KOPT-K1 (cell line): ENCODE results near the gene PRSS8.

Source experiments
- H3K27ac ChIP-seq: fragments of 200-600 bp; sonication (generic); 2 replicates; pipeline ENCODE4 v1.5.1; 2016; ENCODE audit warnings: antibody characterized with exemption, mild to moderate bottlenecking, low read depth, low read length; ENCODE audit not compliant: poor library complexity, severe bottlenecking
- H3K36me3 ChIP-seq: fragments of 200-600 bp; sonication (generic); 2 replicates; pipeline ENCODE4 v1.5.1; 2017; ENCODE audit warnings: antibody characterized with exemption, mild to moderate bottlenecking, low read length, moderate library complexity; ENCODE audit not compliant: insufficient read depth
- H3K9me3 ChIP-seq: fragments of 200-600 bp; sonication (generic); 2 replicates; pipeline ENCODE4 v1.5.1; 2017; ENCODE audit warnings: antibody characterized with exemption, low read length, mild to moderate bottlenecking; ENCODE audit not compliant: insufficient read depth, poor library complexity, severe bottlenecking

PRSS8 gene

DNA sequence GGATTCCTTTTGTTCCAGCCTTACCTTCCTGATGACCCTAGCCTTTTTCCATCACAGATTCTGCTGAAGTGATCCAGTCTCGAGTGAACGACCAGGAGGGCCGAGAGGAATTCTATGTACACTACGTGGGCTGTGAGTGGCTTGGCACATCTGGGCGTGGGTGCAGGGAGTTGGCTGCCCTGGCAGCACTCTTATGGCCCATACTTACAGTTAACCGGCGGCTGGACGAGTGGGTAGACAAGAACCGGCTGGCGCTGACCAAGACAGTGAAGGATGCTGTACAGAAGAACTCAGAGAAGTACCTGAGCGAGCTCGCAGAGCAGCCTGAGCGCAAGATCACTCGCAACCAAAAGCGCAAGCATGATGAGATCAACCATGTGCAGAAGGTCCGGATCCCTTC is 15.4 kb downstream of the PRSS8 start:
- H3K27ac ChIP-seq, result no peak overlapping the region
- H3K36me3 ChIP-seq, result peaks cover 63% of the 10 kb centered on the region
- no peaks in the 10 kb centered on the region for H3K9me3 ChIP-seq

- H3K36me3 ChIP-seq, result peaks cover 53% of the 10 kb centered on the region
- H3K27ac ChIP-seq, result peak overlapping the region; percentile 85
- no peaks in the 10 kb centered on the region for H3K9me3 ChIP-seq
Measured at GRCh38 chr16:31118223-31119155, 17.0 kb downstream of the PRSS8 start.

GRCh38 chr16:31117384-31118222 is 17.9 kb downstream of the PRSS8 start, which contains the start of gene KAT8:
Gene KAT8, plus strand, starts transcription at chr16:31117664. Its CDS starts 18 bp downstream, at chr16:31117682.
- Histone ChIP-seq H3K36me3 (peaks cover 51% of the 10 kb centered on the region), H3K27ac (peak within 1 kb of the TSS; percentile 85), H3K9me3 (no peaks in the 10 kb centered on the region)

DNA sequence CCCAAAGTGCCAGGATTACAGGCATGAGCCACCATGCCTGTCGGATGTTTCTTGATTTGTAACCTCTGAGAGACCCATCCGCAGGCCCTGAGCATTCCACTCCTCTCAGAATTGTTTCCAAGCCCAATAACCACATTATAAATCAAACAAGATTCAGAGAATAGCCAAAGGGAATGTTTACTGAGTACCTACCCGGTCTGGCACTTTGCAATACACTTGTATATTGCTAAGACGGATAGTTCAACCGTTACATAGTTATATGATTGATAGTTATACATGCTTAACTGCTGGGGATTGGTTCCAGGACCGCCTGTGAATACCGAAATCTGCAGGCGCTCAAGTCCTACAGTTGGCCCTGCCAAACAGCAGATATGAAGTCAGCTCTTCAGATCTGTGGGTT is 21.1 kb downstream of the PRSS8 start:
- Histone ChIP-seq H3K27ac (no peak overlapping the region), H3K9me3 (no peaks in the 10 kb centered on the region), H3K36me3 (peaks cover 51% of the 10 kb centered on the region)

- H3K9me3 ChIP-seq, result no peaks in the 10 kb centered on the region
- H3K36me3 ChIP-seq, result peaks cover 41% of the 10 kb centered on the region
- H3K27ac ChIP-seq, result no peak overlapping the region
Measured at GRCh38 chr16:31113121-31114120, 22.1 kb downstream of the PRSS8 start.

DNA sequence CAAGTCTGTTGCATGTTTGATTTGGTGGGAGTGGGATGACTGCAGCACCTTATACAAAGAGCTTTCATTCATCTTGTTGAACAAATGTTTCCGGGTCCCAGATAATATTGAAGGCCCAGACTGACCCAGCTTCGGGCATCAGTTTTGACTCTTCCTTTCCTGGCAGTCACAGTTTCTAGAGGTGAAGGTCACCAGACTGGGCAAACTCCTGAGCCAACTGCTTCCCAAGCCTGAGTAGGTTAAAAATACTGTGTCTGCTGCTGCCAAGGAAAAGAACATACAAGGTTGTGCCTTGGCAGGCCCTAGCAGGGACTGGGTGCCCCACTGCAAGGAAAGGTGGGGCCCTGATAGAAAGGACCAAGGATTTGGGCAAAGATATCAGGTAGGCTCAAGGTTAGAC is 22.8 kb downstream of the PRSS8 start:
- Histone ChIP-seq H3K36me3 (peaks cover 39% of the 10 kb centered on the region), H3K9me3 (no peaks in the 10 kb centered on the region), H3K27ac (no peak overlapping the region)

DNA sequence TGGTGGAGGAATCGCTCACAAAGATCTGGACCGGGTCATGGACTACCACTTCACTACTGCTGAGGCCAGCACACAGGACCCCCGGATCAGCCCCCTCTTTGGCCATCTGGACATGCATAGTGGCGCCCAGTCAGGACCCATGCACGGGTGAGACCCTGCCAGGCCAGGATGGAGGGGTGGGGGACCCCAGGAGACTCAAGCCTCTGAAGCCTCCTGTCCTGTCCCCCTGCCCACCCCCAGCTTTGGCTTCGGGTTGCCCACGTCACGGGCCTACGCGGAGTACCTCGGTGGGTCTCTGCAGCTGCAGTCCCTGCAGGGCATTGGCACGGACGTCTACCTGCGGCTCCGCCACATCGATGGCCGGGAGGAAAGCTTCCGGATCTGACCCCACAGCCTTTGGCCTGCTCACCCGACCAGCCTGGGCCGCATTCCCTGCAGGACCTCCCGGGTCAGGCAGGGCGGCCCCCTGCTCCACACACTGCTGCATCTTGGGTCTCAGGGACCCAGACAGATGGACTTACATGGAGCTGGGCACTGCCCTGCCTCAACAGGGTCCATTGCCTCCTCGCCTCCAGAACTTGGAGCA is 23.6 kb downstream of the PRSS8 start:
- Histone ChIP-seq H3K36me3 (peaks cover 39% of the 10 kb centered on the region), H3K27ac (no peak overlapping the region), H3K9me3 (no peaks in the 10 kb centered on the region)

DNA sequence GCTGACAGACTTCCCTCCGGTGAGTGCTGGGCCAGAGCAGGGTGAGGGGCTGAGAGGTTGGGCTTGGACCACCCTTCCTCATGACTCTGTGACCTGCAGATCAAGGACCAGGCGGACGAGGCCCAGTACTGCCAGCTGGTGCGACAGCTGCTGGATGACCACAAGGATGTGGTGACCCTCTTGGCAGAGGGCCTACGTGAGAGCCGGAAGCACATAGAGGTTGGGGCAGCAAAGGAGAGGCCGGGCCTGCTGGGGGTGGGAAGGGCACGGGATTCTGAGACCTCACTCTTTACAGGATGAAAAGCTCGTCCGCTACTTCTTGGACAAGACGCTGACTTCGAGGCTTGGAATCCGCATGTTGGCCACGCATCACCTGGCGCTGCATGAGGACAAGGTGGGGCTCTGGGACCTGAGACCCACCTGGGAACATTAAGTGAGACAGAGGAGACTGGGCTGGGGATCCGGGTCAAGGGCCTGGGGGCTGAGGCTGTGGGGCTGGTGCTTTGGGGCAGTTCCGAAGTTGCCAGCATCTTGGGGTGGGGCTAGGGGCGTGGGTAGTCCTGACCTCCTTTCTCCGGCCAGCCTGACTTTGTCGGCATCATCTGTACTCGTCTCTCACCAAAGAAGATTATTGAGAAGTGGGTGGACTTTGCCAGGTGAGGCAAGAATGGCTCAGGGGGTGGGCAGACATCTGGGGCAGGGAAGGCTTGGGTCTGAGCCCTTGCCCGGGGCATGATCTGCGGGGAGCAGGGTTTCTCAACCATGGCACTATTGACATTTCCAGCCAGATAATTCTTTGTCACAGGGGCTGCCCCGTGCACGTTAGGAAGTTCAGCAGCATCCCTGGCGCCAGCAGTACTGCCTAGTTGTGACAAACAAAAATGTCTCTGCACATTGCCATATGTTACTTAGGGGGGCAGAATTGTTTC is 25.2 kb downstream of the PRSS8 start:
- Histone ChIP-seq H3K36me3 (peaks cover 39% of the 10 kb centered on the region), H3K27ac (no peak overlapping the region)

DNA sequence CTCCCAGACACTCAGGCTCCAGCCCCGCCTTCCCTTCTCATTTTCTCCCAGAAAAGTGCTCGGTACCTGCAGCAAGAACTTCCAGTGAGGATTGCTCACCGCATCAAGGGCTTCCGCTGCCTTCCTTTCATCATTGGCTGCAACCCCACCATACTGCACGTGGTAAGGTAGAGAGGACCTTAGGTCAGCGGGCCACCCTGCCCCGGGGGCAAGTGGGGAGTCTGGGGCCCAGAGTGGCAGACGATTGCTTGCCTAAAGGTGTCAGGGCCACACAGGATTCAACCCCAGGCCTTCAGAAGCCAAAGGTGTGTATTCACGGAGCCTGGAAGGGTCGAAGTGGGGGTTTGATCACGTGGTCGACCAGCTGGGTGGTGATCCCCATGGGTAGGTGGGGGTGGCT is 25.9 kb downstream of the PRSS8 start:
- no peak overlapping the region for H3K27ac ChIP-seq
- peaks cover 39% of the 10 kb centered on the region for H3K36me3 ChIP-seq
- no peaks in the 10 kb centered on the region for H3K9me3 ChIP-seq

More for the DNA sequence above, 25.2 kb downstream of the PRSS8 start:
- H3K9me3 ChIP-seq, result no peaks in the 10 kb centered on the region

DNA sequence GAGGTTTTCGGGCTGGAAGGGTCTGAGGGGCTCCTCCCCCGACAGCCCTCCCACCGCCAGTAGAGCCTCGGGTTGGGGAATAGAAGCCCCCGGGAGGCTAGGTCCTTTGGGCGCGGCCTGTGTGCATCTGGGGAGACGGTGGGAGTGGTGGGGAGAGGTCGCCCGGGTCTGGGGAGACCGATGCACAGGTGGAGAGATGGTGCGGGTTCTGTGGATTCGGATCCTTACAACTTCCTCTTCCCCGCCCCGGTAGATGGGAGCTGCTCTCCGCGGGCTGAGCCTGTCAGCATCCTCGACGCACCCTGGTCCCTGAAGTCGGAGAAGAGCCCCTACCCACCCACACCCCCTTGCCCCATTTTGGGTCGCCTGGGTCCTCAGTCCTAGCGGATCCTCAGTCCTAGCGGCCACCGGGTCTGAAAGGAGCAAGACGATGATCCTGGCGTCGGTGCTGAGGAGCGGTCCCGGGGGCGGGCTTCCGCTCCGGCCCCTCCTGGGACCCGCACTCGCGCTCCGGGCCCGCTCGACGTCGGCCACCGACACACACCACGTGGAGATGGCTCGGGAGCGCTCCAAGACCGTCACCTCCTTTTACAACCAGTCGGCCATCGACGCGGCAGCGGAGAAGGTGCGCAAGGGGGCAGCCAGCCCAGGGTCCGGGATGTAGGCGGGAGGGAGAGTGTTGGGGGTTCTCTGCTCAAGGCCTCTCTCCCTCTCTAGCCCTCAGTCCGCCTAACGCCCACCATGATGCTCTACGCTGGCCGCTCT is 26.6 kb downstream of the PRSS8 start:
- H3K27ac ChIP-seq, result peak overlapping the region; percentile 69
- no peaks in the 10 kb centered on the region for H3K9me3 ChIP-seq
- peaks cover 39% of the 10 kb centered on the region for H3K36me3 ChIP-seq

DNA sequence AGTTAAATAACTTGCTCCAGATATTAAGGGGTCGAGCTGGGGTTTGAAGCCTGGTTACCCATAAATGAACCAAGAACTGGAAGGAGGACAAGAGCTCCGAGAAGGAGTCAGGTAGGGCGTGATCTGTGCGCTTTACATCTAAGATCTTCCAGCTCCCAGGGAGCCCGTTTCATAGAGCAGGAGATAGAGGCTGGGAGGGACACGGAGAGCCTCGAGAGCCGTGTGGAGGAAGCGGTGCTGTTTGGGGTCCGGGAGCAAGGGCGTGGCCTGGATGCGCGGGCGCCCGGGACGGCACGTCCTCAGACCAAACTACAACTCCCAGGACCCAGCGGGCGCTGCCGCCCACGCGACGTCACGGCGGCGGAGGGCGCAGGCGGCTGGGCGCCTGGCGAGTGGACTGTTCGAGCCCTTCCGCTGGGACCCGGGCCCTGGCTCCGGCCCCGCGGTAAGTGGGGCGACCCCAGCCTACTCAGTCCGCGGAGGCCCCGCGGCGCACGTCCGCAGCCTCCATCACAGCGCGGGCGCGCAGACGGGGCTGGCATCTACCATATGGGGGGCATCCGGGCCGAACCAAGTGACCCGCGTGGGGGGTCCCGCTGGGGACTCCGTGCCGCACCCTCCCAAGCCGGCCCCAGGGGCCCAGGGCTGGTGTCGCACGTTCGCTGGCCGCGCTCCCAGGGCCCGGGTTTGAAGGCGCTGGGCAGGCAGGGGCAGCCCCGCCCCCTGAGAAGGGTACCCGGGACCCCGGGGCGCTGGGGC is 27.3 kb downstream of the PRSS8 start, which contains the start of gene BCKDK:
Gene BCKDK (plus strand): TSS at position 352 of the 759 bp plus-strand sequence. CDS start 838 bp downstream, outside the sequence.
- Histone ChIP-seq H3K27ac (peak within 1 kb of the TSS; percentile 69), H3K36me3 (peaks cover 38% of the 10 kb centered on the region), H3K9me3 (no peaks in the 10 kb centered on the region)

DNA sequence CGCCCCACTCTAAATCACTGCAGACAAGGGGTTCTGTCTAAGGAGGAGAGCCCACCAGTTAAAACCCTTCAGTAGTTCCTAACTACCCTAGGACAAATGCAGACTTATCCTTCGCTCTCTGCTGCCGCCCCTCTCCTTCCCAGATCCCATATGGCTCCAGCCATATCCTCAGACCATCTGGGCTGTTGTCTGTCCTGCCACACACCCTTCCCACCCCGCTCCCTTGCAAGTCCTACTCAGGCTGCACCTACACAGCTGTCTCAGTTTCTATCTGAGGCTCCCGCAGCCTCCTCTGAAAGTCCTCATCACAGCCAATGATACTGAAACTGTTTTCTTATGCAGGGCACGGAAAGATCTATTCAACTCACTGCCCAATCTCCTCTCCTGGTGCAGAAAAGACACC is 28.1 kb downstream of the PRSS8 start:
- H3K27ac ChIP-seq, result peak overlapping the region; percentile 69

More for the DNA sequence above, 28.1 kb downstream of the PRSS8 start:
- H3K9me3 ChIP-seq, result no peaks in the 10 kb centered on the region
- H3K36me3 ChIP-seq, result peaks cover 31% of the 10 kb centered on the region
